ENCODE data around the gene APCDD1L.

- no peak for TF ChIP-seq GATA2 (IDR thresholded peaks at IDR 0.05; ENCODE audit: low read depth, low read length)
- TF ChIP-seq GATA3 (IDR thresholded peaks at IDR 0.05; ENCODE audit: low read depth, low read length), result no peak
Measured at GRCh38 chr20:58515233-58516212, at the start of gene APCDD1L.
